Ramos (cell line): ENCODE measurements around the gene TBC1D5.
"Not testable (repeated sequence)": the region's sequence is repeated elsewhere in the genome, so short reads cannot be mapped to it uniquely, and the experiment has no call there.

ENCODE experiments used
- in situ Hi-C: fragments of 300-500 bp; cut with MboI; formaldehyde crosslinking; loops from one replicate; pipeline ENCODE4 v1.14.3; 2022; ENCODE audit warnings: low sequenced_read_pairs; ENCODE audit not compliant: unreplicated experiment

TBC1D5 gene

GRCh38 chr3:17387108-17387507 lies 355.3 kb downstream of the TBC1D5 start:
- in situ Hi-C loops, result no loop called here

GRCh38 chr3:17386432-17386831 lies 356.0 kb downstream of the TBC1D5 start:
- in situ Hi-C loops, result no loop called here

DNA sequence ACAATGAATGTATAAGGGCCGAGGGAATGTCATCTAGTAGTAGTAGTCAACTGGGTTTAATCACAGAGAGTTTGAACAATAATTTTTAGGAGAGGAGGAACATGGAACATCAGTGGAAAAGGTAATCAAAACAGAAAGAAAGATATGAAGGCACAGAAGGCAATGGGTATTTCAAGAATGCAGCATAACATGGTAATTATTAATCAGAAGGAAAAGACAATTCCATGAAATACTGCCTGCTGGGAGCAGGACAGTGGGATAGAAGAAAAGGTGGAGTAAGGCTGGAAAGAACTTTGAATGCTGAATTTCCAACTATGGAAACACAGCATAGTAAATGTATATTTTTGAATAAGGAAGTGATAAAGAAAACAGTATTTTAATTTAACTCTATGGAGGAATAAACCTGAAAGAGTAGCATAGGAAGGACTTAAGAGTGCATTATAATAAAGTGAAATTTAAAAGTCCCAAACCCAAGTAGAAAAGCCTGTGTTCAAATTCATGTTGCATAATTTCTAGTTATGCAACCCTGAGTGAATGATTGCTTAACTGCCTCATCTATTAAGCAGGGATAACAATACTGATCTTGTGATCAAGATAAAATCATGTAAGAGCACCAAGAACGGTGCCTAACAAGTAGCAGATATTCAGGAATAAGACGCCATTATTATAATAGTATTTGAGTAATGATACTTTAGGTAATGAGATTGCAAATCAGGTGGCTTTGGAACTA lies 357.7 kb downstream of the TBC1D5 start:
- in situ Hi-C loops, result no loop called here

GRCh38 chr3:17373304-17373703 lies 369.1 kb downstream of the TBC1D5 start:
- in situ Hi-C loops, result no loop called here

GRCh38 chr3:17372362-17373210 lies 369.8 kb downstream of the TBC1D5 start:
- in situ Hi-C loops, result no loop called here

- in situ Hi-C loops, result no loop called here
Observed at GRCh38 chr3:17369973-17370372, 372.5 kb downstream of the TBC1D5 start.

DNA sequence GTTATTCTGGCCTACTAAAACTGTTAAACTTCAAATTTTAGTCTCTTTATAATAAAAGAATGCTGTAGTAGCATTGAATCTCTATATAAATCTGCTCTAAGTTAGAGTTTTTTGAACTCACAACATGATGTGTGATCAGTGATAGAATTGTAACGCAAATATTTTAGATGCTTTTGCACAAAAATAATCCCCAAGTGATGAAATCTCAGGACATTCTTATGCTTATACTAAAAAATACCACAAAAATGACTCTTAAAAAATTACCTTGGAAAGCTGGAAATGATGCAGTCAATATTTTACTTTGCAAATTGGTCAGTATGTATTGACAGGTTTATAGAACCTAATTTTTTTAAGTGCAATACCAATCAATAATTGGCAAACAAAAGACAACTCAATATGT lies 375.3 kb downstream of the TBC1D5 start:
- in situ Hi-C loops, result no loop called here

- in situ Hi-C loops, result no loop called here
Observed at GRCh38 chr3:17360991-17361390, 381.4 kb downstream of the TBC1D5 start.

DNA sequence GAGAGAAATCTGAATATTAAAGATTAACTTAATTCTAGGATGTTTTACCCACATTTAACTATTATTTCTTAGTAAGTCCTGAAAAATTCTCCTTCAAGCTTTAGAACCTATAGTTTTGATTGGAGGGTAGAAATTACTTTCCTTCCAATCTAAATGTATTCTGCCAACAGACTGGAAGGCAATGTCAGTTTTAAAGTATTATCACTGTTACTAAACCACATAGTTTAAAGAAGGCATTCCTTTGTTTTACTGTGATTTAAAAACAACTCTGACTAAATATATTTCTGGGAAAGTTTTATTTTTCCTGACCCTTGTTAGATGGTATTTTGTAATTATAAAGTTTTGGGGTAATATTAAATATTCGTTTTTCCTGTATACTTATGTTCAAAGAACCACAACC lies 382.5 kb downstream of the TBC1D5 start:
- in situ Hi-C loops, result no loop called here

GRCh38 chr3:17357035-17357710 lies 385.3 kb downstream of the TBC1D5 start:
- in situ Hi-C loops, result no loop called here

- in situ Hi-C loops, result no loop called here
Observed at GRCh38 chr3:17356585-17356984, 385.8 kb downstream of the TBC1D5 start.

DNA sequence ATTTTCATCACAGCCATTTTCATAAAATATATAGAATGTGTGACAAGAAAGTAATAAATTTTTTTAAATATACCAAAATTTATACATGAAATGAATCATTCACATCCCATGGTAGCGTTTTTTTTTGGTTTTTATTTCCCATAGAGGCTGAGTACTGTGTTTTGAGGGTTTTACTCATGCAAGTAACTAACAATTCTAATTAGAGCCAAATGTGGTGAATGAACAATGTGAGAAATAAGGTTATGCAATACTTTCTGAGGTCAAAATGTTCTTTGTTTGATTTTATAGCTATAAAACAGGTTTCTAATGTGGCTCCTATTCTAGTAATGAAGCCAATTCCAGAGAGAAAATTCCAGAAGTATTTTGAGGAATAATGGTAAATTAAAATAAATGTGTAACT lies 386.8 kb downstream of the TBC1D5 start:
- in situ Hi-C loops, result no loop called here

GRCh38 chr3:17354341-17354740 lies 388.1 kb downstream of the TBC1D5 start:
- in situ Hi-C loops, result no loop called here

DNA sequence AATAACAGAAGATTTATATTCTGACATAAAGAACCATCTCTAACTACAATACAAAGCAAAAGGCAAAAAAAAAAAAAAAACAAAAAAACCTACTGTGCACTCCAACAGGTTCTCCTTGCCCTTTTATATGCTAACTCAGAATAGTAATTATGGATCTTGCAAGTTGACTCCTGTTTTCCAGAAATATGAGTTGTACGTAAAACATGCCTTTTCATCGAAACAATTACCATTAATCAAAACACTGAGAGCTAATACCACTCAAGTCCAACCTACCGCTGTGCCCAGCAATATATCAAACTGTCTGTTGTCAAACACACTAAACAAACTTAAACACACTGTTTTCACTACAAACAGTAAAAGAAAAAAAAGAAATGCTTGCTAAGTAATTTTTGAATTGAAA lies 389.8 kb downstream of the TBC1D5 start:
- in situ Hi-C loops, result no loop called here

- in situ Hi-C loops, result not testable (repeated sequence)
Observed at GRCh38 chr3:17351193-17351592, 391.2 kb downstream of the TBC1D5 start.

- in situ Hi-C loops, result no loop called here
Observed at GRCh38 chr3:17349093-17349492, 393.3 kb downstream of the TBC1D5 start.

DNA sequence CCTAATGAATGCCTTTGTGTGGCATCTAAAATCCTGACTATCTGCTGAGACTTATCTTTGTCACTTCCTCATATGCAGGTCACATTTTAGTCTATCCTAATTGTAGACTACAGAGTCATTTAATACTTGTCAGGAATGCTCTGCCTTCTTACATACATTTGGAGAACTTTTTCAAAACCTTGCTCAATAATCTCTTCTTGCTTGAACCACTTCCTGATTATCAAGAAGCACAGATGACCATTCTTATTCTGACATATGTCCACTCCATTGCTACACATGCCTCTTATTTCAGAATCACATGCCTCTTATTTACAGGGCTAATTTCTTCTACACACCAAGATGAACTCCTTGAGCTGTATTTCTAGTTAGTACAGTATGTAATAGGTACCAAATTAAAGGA lies 400.3 kb downstream of the TBC1D5 start:
- in situ Hi-C loops, result no loop called here

GRCh38 chr3:17340693-17341092 lies 401.7 kb downstream of the TBC1D5 start:
- in situ Hi-C loops, result no loop called here

GRCh38 chr3:17340261-17340660 lies 402.2 kb downstream of the TBC1D5 start:
- in situ Hi-C loops, result no loop called here

GRCh38 chr3:17339132-17339575 lies 403.3 kb downstream of the TBC1D5 start:
- in situ Hi-C loops, result no loop called here

- in situ Hi-C loops, result no loop called here
Observed at GRCh38 chr3:17336291-17336690, 406.1 kb downstream of the TBC1D5 start.
